ENCODE measurements around the gene PPP1CA.

Gene PPP1CA

DNA sequence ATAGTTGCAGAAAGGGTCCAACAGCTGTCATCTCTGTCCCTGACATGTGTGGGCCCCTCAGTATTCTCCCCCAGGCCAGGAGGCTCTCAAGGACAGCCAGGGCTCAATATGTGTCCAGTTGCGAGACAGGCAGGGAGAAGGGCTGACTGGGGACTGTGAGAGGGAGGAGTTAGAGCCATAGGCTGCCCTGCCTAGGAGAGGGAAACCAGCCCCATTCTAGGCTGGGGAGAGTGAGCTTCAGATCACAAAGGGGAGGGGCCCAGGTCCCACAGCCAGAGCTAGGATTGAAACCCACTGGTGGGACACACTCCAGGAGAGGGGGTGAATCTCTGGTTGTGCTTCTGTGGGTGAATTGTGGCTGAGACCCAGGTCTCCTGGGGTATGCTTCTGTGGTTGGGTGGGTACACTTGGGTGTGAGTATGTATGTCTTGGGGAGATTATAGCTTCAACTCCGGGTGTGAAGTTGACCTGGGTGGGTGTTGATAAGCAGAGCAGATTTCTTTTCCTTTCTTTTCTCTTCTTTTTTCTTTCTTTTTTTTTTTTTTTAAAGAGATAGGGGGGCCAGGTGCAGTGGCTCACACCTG lies 11.7 kb upstream of the PPP1CA start:
- no peak overlapping the region for H3K27ac ChIP-seq
- H3K4me3 ChIP-seq (IDR thresholded peaks at IDR 0.05; ENCODE audit: insufficient read depth, low read depth, low read length): no peak overlapping the region
- no peak overlapping the region for H3K9ac ChIP-seq
- no peaks in the 10 kb centered on the region for H3K79me2 ChIP-seq (ENCODE audit: insufficient read depth, low read depth)
- H4K20me1 ChIP-seq (ENCODE audit: insufficient read depth): no peaks in the 10 kb centered on the region
- H3K36me3 ChIP-seq (ENCODE audit: insufficient read depth): no peaks in the 10 kb centered on the region
- TF ChIP-seq, protein P1, sequence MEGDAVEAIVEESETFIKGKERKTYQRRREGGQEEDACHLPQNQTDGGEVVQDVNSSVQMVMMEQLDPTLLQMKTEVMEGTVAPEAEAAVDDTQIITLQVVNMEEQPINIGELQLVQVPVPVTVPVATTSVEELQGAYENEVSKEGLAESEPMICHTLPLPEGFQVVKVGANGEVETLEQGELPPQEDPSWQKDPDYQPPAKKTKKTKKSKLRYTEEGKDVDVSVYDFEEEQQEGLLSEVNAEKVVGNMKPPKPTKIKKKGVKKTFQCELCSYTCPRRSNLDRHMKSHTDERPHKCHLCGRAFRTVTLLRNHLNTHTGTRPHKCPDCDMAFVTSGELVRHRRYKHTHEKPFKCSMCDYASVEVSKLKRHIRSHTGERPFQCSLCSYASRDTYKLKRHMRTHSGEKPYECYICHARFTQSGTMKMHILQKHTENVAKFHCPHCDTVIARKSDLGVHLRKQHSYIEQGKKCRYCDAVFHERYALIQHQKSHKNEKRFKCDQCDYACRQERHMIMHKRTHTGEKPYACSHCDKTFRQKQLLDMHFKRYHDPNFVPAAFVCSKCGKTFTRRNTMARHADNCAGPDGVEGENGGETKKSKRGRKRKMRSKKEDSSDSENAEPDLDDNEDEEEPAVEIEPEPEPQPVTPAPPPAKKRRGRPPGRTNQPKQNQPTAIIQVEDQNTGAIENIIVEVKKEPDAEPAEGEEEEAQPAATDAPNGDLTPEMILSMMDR (conservative IDR thresholded peaks at IDR 0.05; ENCODE audit: low read depth, low read length): no peak
- no peak overlapping the region for H2AFZ ChIP-seq (ENCODE audit: low read depth)
- H3K4me2 ChIP-seq: no peak overlapping the region
- peaks cover 16% of the 10 kb centered on the region; the same call in 1 of the 2 replicates for H3K27me3 ChIP-seq (ENCODE audit: insufficient read depth, low read depth)
- H3K4me1 ChIP-seq (ENCODE audit: low read depth, poor library complexity, severe bottlenecking): no peaks in the 10 kb centered on the region

DNA sequence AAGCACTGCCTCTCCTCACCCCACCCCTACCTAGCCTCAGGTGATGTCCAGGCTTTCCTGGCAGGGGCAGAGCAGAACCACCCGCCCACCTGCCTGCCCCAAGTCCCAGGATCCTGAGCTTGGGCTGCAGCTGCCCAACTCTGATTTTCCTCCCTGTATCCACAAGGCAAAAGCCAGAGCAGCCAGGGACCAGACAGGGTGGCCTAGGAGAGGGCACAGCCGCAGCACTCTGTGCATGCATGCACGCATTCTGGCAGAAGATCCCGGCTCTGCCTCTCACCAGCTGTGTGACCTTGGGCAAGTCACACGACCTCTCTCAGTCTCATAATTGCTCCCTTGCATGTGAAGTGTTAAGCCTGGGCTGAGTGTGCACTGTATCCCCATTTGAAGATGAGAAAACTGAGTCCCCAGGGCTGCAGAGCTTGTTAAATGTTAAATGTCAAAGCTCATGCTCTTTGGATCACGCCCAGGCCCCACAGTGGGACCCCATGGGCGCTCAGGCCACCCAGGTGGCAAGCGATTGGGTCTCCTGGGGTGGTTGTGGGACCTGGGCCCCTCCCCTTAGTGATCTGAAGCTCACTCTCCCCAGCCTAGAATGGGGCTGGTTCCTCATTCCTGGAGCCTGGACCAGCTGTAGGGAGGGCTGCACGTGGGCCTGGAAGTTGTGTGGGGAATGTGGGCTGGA lies 11.0 kb upstream of the PPP1CA start:
- H3K36me3 ChIP-seq (ENCODE audit: insufficient read depth): no peaks in the 10 kb centered on the region
- no peaks in the 10 kb centered on the region for H3K4me1 ChIP-seq (ENCODE audit: low read depth, poor library complexity, severe bottlenecking)
- H3K4me2 ChIP-seq: no peak overlapping the region
- H3K27ac ChIP-seq: no peak overlapping the region
- H2AFZ ChIP-seq (ENCODE audit: low read depth): no peak overlapping the region
- H3K79me2 ChIP-seq (ENCODE audit: insufficient read depth, low read depth): no peaks in the 10 kb centered on the region
- no peak overlapping the region for H3K9ac ChIP-seq
- peaks cover 16% of the 10 kb centered on the region; the same call in 1 of the 2 replicates for H3K27me3 ChIP-seq (ENCODE audit: insufficient read depth, low read depth)
- TF ChIP-seq, protein P1 (conservative IDR thresholded peaks at IDR 0.05; ENCODE audit: low read depth, low read length): no peak
- no peak overlapping the region for H3K4me3 ChIP-seq (IDR thresholded peaks at IDR 0.05; ENCODE audit: insufficient read depth, low read depth, low read length)
- H4K20me1 ChIP-seq (ENCODE audit: insufficient read depth): no peaks in the 10 kb centered on the region

DNA sequence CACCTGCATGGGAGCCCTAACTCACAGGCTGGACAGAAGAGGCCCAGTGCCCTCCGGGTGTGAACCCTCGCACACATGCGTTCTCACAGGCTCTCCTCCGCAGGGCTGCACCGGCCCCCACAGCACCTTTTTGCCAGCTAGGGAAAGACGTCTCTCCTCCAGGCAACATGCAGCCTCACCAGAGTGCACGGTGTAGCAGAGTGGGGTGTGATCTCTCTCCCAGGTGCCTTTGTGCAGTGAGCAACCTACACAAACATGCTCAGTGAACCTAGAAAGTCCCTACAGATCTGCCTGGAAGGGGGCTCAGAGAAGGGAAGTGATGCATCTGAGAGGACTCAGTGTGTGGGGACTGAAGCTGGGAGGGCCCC lies 10.1 kb upstream of the PPP1CA start:
- Histone ChIP-seq H3K27me3 (ENCODE audit: insufficient read depth, low read depth) (peaks cover 16% of the 10 kb centered on the region; the same call in 1 of the 2 replicates), H3K27ac (no peak overlapping the region), H3K4me3 (IDR thresholded peaks at IDR 0.05; ENCODE audit: insufficient read depth, low read depth, low read length) (no peak overlapping the region), H3K9ac (no peak overlapping the region), H2AFZ (ENCODE audit: low read depth) (no peak overlapping the region), H3K4me2 (no peak overlapping the region), H4K20me1 (ENCODE audit: insufficient read depth) (no peaks in the 10 kb centered on the region), H3K79me2 (ENCODE audit: insufficient read depth, low read depth) (no peaks in the 10 kb centered on the region), H3K4me1 (ENCODE audit: low read depth, poor library complexity, severe bottlenecking) (no peaks in the 10 kb centered on the region), H3K36me3 (ENCODE audit: insufficient read depth) (no peaks in the 10 kb centered on the region)
- TF ChIP-seq, protein P1 (conservative IDR thresholded peaks at IDR 0.05; ENCODE audit: low read depth, low read length): no peak

DNA sequence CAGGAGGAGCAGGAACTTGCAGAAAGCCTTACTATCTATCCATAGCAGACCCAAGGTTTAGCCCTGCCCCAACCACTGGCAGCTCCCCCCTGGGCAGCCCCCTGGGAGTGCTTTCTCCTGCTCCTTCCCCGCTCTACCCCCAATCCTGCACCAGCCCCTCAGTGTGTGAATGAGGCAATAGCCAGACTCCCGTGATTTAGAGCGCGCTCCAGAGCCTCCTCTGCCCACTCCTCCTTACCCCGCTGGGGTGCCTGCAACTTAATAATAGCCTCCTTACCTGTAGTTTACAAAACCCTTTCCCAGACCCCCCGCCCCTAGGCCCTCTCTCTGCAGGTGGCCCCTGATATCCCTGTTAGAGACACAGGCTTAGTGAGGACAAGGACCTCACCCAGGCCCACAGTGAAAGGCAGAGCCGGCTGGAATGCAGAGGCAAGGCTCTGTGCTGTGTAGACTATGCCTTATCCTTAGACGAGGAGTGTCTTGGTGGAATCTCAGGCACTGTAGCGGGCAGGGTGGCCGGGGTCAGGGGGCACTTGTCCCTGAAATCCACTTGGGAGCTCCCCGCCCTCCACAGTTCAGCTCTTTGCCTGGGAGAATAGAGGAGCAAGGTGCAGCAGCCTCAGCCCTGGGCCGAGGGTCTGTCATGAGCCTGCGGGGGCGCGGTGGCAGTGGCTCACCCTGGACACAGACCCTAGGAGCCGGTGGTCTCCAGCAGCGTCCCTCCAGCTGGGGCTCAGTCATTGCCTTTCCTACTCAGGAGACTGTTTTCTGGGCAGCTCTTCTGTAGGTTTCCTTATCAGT lies 9.5 kb upstream of the PPP1CA start:
- no peaks in the 10 kb centered on the region for H3K79me2 ChIP-seq (ENCODE audit: insufficient read depth, low read depth)
- no peak overlapping the region for H3K27ac ChIP-seq
- peaks cover 16% of the 10 kb centered on the region; the same call in 1 of the 2 replicates for H3K27me3 ChIP-seq (ENCODE audit: insufficient read depth, low read depth)
- H3K4me3 ChIP-seq (IDR thresholded peaks at IDR 0.05; ENCODE audit: insufficient read depth, low read depth, low read length): no peak overlapping the region
- TF ChIP-seq, protein P1 (conservative IDR thresholded peaks at IDR 0.05; ENCODE audit: low read depth, low read length): no peak
- no peaks in the 10 kb centered on the region for H3K4me1 ChIP-seq (ENCODE audit: low read depth, poor library complexity, severe bottlenecking)
- H3K36me3 ChIP-seq (ENCODE audit: insufficient read depth): no peaks in the 10 kb centered on the region
- no peaks in the 10 kb centered on the region for H4K20me1 ChIP-seq (ENCODE audit: insufficient read depth)
- H3K9ac ChIP-seq: no peak overlapping the region
- H2AFZ ChIP-seq (ENCODE audit: low read depth): no peak overlapping the region
- H3K4me2 ChIP-seq: no peak overlapping the region
